CD4-positive, alpha-beta T cell treated with Interleukin-6 for 4 hours (primary cell): ENCODE results near the gene ATP13A5.

Experiments
- DNase-seq: peaks from one replicate; pipeline ENCODE4 v3.0.0-alpha.2; 2020; ENCODE audit warnings: mixed read lengths

Gene ATP13A5

GRCh38 chr3:193269343-193270028 lies 109.1 kb downstream of the ATP13A5 start:
- DNase-seq, result no peak

GRCh38 chr3:193262707-193263106 lies 115.8 kb downstream of the ATP13A5 start:
- DNase-seq, result no peak

- no peak for DNase-seq
These were observed 116.6 kb downstream of the ATP13A5 start for GRCh38 chr3:193261970-193262369.

- DNase-seq, result no peak
These were observed 124.4 kb downstream of the ATP13A5 start for GRCh38 chr3:193253986-193254660.

DNA sequence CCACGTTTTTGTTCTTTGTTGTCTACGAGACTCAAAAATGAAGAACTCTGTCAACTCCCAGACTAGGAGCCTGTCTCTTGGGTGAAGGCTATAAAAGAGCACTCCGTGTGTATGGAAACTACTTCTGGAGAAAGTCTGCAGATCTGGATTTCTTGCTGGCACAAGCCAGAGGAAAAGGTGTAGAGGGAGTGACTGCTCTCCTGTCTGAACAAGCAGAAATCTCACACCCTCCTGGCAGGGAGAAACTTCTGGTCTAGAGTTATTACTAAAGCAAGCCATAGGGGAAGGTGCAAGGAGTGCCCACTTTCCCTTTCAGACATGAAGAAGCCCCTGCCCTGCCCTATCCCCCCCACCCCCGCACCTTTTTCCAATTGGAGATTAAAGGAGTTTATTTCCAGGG lies 128.1 kb downstream of the ATP13A5 start:
- no peak for DNase-seq

- DNase-seq, result no peak
These were observed 129.6 kb downstream of the ATP13A5 start for GRCh38 chr3:193248848-193249468.

- no peak for DNase-seq
These were observed 135.0 kb downstream of the ATP13A5 start for GRCh38 chr3:193243571-193243970.

DNA sequence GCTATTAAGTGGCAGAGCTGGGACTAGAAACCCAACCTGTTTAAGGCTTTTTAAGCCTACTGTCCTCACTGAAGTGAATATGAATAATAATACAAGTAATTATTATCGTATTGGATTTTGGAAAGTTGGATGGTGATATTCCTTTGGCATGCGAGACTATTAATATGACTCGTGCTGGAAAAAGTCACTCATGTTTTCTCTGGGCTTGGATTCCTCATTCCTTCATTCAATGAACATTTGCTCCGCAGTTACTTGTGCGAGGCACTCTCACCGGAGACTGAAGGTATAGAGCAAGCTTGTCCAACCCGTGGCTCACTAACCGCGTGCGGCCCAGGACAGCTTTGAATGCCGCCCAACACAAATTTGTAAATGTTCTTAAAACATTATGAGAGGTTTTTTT lies 136.8 kb downstream of the ATP13A5 start:
- no peak for DNase-seq

DNA sequence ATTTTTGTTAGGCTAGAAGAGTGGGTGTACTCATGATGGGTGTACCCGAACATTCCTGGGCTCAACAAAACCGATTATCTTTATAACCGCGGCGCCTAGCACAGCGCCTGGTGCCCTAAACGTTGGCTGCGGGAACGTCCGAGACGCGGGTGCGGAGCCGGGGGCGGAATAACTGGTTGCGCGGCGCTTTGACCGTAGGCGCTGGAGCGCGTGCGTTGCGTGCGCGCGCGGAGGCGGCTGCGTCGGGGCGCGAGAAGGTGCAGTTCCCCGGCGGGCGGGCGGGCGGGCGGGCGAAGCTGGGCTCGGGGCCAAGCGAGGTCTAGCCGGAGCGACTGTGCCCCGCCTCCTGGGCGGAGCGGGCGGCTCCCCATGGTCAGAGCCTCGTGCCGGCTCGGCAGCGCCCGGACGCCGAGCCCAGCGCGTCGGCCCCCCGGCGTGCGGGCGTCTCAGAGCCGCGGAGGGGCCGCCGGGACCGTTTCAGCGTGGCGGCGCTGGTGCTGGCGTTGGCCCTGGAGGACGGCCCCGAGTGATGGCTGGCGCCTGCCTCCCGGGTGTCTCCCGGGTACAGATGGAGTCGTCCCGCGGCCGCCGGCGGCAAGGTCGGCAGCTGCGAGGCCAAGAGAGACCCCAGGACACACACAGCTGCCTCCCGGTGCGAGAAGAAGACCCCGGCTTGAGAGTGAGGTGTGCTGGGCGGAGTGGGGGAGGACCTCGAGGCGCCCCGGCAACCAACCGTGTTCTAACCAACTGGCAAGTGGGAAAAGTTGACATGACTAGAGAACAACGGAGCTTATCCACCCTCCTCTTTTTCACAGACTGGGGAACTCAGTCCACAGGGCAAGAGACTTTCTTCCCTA lies 137.5 kb downstream of the ATP13A5 start, which contains the start of gene PLAAT1:
Gene PLAAT1, plus strand, starts transcription at position 373 of the 857 bp plus-strand sequence. CDS start 14,429 bp downstream, outside the sequence.
- no peak for DNase-seq

DNA sequence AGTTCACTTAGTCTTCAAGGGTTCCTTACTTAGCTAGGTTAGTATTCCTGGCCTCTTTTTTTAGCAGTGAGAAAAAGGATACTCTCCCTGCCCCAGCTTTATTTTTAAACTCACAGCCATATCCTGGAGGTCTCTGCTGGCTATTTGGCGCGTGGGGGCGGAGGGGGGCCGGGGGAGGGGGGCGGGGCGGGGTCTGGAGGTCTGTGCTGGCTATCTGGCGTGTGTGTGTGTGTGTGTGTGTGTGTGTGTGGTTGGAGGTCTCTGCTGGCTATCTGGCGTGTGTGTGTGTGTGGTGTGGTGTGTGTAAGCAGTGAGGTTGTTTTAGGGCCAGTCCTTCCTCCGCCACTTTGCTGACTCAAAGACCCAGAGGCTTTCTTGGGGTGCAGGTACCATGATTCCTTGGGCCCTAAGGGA lies 138.1 kb downstream of the ATP13A5 start:
- DNase-seq, result no peak

DNA sequence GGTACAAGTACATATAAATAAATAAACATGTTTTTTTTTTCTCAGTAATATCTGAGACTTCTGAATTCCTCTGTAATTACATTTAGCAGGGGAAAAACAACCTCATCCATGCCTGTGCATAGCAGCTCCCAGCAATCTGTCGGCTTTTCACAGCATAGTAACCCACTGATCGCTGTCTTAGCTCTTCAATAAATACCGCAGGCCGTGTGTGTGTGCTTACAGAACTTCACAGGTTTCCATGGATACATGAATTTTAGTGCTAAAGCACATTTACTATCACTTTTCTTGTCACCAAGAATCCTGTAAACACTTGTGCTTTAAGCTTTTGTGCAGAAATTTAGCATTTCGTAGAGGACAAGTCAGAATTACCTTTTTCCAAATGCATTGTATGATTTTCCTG lies 141.5 kb downstream of the ATP13A5 start:
- DNase-seq, result no peak

- no peak for DNase-seq
These were observed 142.0 kb downstream of the ATP13A5 start for GRCh38 chr3:193236599-193236998.

- DNase-seq, result no peak
These were observed 147.4 kb downstream of the ATP13A5 start for GRCh38 chr3:193231201-193231600.

GRCh38 chr3:193230610-193231009 lies 147.9 kb downstream of the ATP13A5 start:
- no peak for DNase-seq

- no peak for DNase-seq
These were observed 148.6 kb downstream of the ATP13A5 start for GRCh38 chr3:193229851-193230420.

DNA sequence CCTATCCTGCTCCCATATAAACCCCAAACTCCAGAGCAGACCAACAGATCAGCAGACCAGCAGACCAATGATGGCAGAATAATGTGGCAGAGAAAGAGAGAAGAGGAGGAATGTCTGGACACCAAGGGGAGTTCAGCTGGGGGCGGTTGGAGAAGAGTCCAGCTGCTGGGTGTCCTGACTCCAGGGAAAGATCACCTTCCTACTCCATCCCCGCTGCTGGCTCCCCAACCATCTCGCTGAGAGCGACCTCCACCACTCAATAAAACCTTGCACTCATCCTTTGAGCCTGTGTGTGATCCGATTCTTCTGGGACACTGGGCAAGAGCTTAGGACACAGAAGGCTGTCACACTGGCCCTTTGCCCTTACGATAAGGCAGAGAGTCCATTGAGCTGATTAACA lies 150.3 kb downstream of the ATP13A5 start:
- no peak for DNase-seq

DNA sequence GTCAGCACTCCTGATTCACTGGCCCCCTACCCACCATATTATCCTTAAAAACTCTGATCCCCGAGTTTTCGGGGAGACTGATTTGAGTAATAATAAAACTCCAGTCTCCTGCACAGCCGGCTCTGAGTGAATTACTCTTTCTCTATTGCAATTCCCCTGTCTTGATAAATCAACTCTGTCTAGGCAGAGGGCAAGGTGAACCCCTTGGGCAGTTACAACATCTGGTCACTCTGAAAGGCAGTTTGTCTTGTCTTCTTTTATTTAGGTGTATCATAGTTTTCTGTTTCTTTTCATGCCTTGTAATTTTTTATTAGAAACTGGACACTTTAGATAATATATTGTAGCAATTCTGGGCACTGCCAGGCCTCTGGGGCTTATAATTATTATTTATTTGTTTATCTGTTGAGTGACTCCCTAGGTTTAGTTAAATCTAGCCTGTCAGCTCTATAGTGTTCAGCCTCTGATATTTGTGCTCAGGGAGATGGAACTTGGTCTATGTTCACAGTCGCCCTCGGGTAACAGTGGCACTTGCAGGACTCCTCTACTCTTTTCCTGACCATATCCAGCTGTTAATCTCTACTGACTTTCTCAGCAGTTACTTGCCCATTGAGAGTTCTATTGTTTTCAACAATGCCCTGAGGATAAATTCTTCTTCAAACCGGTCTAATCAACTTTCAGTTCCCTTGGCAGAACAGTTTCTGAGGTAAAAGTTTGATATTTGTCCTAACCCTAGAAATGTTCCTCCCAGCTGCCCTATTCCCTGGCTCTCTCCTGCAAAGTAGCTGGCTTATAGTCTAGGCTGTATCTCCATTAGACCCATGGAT lies 153.0 kb downstream of the ATP13A5 start:
- DNase-seq, result no peak
